Neuronal stem cell (in vitro differentiated cells): ENCODE measurements around the gene ZNF830.

Experiments used
- DNase-seq: peaks from one replicate; pipeline ENCODE4 v3.0.0-alpha.2; 2013; ENCODE audit warnings: low spot score
- H2AFZ ChIP-seq: one replicate; pipeline ENCODE4 v1.6.1; 2013; ENCODE audit warnings: mild to moderate bottlenecking, low read length, inconsistent platforms
- H2AK5ac ChIP-seq: 2 replicates; pipeline ENCODE4 v1.6.1; 2013; ENCODE audit warnings: low read depth, mild to moderate bottlenecking, inconsistent platforms, low read length, moderate library complexity, mixed read lengths
- H2BK120ac ChIP-seq: 2 replicates; pipeline ENCODE4 v1.6.1; 2013; ENCODE audit warnings: low read depth, mild to moderate bottlenecking, inconsistent platforms, low read length, moderate library complexity, mixed read lengths
- H2BK12ac ChIP-seq: one replicate; pipeline ENCODE4 v1.6.1; 2013; ENCODE audit warnings: low read length, inconsistent platforms
- H2BK15ac ChIP-seq: 2 replicates; pipeline ENCODE4 v1.6.1; 2013; ENCODE audit warnings: mild to moderate bottlenecking, low read length, inconsistent platforms, mixed read lengths
- H2BK5ac ChIP-seq: one replicate; pipeline ENCODE4 v1.6.1; 2013; ENCODE audit warnings: inconsistent platforms, mild to moderate bottlenecking, low read length, moderate library complexity
- H3K14ac ChIP-seq: one replicate; pipeline ENCODE4 v1.6.1; 2013; ENCODE audit warnings: low read length, inconsistent platforms
- H3K18ac ChIP-seq: 2 replicates; pipeline ENCODE4 v1.6.1; 2013; ENCODE audit warnings: low read length, inconsistent platforms
- H3K23ac ChIP-seq: 2 replicates; pipeline ENCODE4 v1.6.1; 2013; ENCODE audit warnings: low read depth, mild to moderate bottlenecking, mixed read lengths, low read length, inconsistent platforms; ENCODE audit not compliant: poor library complexity
- H3K27ac ChIP-seq: replicated peaks from 3 replicates; pipeline ENCODE4 v1.5.1; 2013; ENCODE audit warnings: low read length, inconsistent platforms
- H3K27me3 ChIP-seq, 3 experiments: 2 replicates each; pipeline ENCODE4 v1.6.1; 2013; ENCODE audit warnings: low read length in 3 of 3, mild to moderate bottlenecking in 2 of 3, inconsistent platforms in 1 of 3, low read depth in 1 of 3, mixed read lengths in 1 of 3, moderate library complexity in 1 of 3; ENCODE audit not compliant: control insufficient read depth in 3 of 3, insufficient read depth in 3 of 3
- H3K36me3 ChIP-seq, 2 donors: replicated peaks in 1 of 2; 2 replicates each; pipeline ENCODE4 v1.6.1; 2013; ENCODE audit warnings: low read length in 2 of 2; ENCODE audit not compliant: control insufficient read depth in 2 of 2, insufficient read depth in 2 of 2
- H3K4ac ChIP-seq: 2 replicates; pipeline ENCODE4 v1.6.1; 2013; ENCODE audit warnings: inconsistent platforms, mild to moderate bottlenecking, low read length, moderate library complexity
- H3K4me1 ChIP-seq, 2 donors: 1 replicate in 1 of 2; 2 replicates in 1 of 2; pipeline ENCODE4 v1.6.1; 2013; ENCODE audit warnings: low read length in 2 of 2, low read depth in 1 of 2; ENCODE audit not compliant: control insufficient read depth in 2 of 2, insufficient read depth in 1 of 2
- H3K4me2 ChIP-seq: one replicate; pipeline ENCODE4 v1.6.1; 2013; ENCODE audit warnings: mild to moderate bottlenecking, low read length, inconsistent platforms; ENCODE audit not compliant: insufficient read depth, poor library complexity, severe bottlenecking
- H3K4me3 ChIP-seq, 2 donors: 2 replicates each; pipeline ENCODE4 v1.5.1; 2013; ENCODE audit warnings: low read length in 2 of 2, mild to moderate bottlenecking in 2 of 2, inconsistent platforms in 1 of 2, moderate library complexity in 1 of 2
- H3K79me1 ChIP-seq: one replicate; pipeline ENCODE4 v1.6.1; 2013; ENCODE audit warnings: low read depth, mild to moderate bottlenecking, inconsistent platforms, low read length, moderate library complexity
- H3K9ac ChIP-seq: one replicate; pipeline ENCODE4 v1.6.1; 2013; ENCODE audit warnings: mild to moderate bottlenecking, low read depth, low read length, inconsistent platforms; ENCODE audit not compliant: poor library complexity
- H3K9me3 ChIP-seq, 2 donors: replicated peaks in 1 of 2; 2 replicates each; pipeline versions ENCODE3 to v1.6.1; 2013; ENCODE audit warnings: low read length in 2 of 2, mild to moderate bottlenecking in 2 of 2, inconsistent platforms in 1 of 2, low read depth in 1 of 2, mixed read lengths in 1 of 2, moderate library complexity in 1 of 2; ENCODE audit not compliant: control insufficient read depth in 2 of 2, insufficient read depth in 1 of 2
- H4K8ac ChIP-seq: one replicate; pipeline ENCODE4 v1.6.1; 2013; ENCODE audit warnings: low read depth, mild to moderate bottlenecking, inconsistent platforms, low read length, moderate library complexity
- H4K91ac ChIP-seq: one replicate; pipeline ENCODE4 v1.6.1; 2013; ENCODE audit warnings: low read length, low read depth, mild to moderate bottlenecking, inconsistent platforms; ENCODE audit not compliant: poor library complexity
- WGBS, 2 donors: extraction: QIAGEN DNeasy Blood & Tissue Kit; methylation state at CpG; one replicate each; pipeline ENCODE4 v1.1.7; 2013; ENCODE audit warnings: missing lambda C conversion rate in 2 of 2, mixed read lengths in 1 of 2; ENCODE audit not compliant: insufficient read length in 2 of 2, insufficient replicate concordance in 1 of 2; ENCODE audit errors: extremely low coverage in 2 of 2; 5-methylcytosine and 5-hydroxymethylcytosine counted together

The ZNF830 gene

DNA sequence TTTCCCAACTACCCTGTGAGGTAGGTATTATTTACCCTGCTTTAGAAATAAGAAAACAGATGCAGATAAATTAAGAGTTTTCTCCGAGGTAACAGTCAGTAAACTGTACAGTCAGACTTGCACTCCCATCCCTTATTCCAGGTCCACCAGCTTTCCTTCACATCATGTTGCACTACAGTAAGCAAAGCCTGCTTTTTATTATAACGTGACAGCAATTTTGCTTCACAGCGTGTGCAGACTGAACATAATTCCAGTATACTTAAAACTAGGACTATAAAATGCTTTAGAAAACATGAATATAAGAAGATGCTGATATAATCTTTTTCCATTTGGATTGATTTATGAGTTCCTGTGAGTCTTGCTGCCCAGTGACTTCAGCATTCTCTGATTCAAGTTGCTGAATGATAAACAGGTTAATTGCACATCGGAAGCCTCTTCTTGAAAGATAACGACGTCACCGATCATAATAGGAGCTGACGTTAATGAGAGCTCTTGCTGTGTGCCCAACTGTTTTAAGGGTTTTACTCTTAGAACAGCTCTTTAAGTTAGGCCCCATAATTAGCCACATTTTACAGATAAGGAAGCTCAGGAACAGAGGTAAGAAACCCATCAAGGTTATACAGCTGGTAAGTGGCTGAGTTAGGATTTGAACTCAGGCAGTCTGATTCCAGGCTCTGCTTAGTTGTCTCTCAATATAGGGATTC, 20.4 kb downstream of the ZNF830 start:
- peak overlapping the region; percentile 70 for H3K4me2 ChIP-seq
- H3K27ac ChIP-seq, result peak overlapping the region; percentile 88
- no peak overlapping the region for H2AK5ac ChIP-seq
- no peak overlapping the region for H2BK120ac ChIP-seq
- H3K9me3 ChIP-seq, result no peaks in the 10 kb centered on the region
- H4K91ac ChIP-seq, result no peak overlapping the region
- H2BK5ac ChIP-seq, result no peak overlapping the region
- H3K79me1 ChIP-seq, result no peaks in the 10 kb centered on the region
- H3K9ac ChIP-seq, result no peak overlapping the region
- no peak overlapping the region for H3K4ac ChIP-seq
- no peak for DNase-seq
- H3K27me3 ChIP-seq, result no peaks in the 10 kb centered on the region
- no peak overlapping the region for H2BK15ac ChIP-seq
- no peaks in the 10 kb centered on the region for H3K4me1 ChIP-seq
- no peak overlapping the region for H3K23ac ChIP-seq
- H3K36me3 ChIP-seq, result peaks cover 9 to 41% of the 10 kb centered on the region in 2 donors
- H3K18ac ChIP-seq, result no peak overlapping the region
- no CpG with 5 or more reads among the region's 8 CpGs for WGBS, 2 donors
- peak overlapping the region; percentile 95 for H2AFZ ChIP-seq
- peak overlapping the region; percentile 78 to 92 for H3K4me3 ChIP-seq
- H4K8ac ChIP-seq, result no peak overlapping the region
- no peak overlapping the region for H3K14ac ChIP-seq
- no peak overlapping the region for H2BK12ac ChIP-seq

- H3K36me3 ChIP-seq, result peaks cover 47 to 94% of the 10 kb centered on the region in 2 donors
- no peak for DNase-seq
- H3K4me1 ChIP-seq, result no peaks in the 10 kb centered on the region
- no peak overlapping the region for H3K4ac ChIP-seq
- H3K9me3 ChIP-seq, result no peaks in the 10 kb centered on the region
- H3K18ac ChIP-seq, result no peak overlapping the region
- H3K4me2 ChIP-seq, result no peak overlapping the region
- no peak overlapping the region for H2AK5ac ChIP-seq
- WGBS, 2 donors, result no CpG with 5 or more reads among the region's 2 CpGs
- H3K23ac ChIP-seq, result no peak overlapping the region
- H3K79me1 ChIP-seq, result no peaks in the 10 kb centered on the region
- H2BK15ac ChIP-seq, result no peak overlapping the region
- no peak overlapping the region for H3K27ac ChIP-seq
- no peak overlapping the region for H2BK12ac ChIP-seq
- no peak overlapping the region for H2BK5ac ChIP-seq
- H3K14ac ChIP-seq, result no peak overlapping the region
- H3K9ac ChIP-seq, result no peak overlapping the region
- no peak overlapping the region for H4K91ac ChIP-seq
- no peak overlapping the region for H2AFZ ChIP-seq
- no peak overlapping the region for H3K4me3 ChIP-seq
- H2BK120ac ChIP-seq, result no peak overlapping the region
- no peaks in the 10 kb centered on the region for H3K27me3 ChIP-seq
- H4K8ac ChIP-seq, result no peak overlapping the region
Observed at GRCh38 chr17:34987232-34987631, 25.9 kb downstream of the ZNF830 start.

GRCh38 chr17:34988644-34989043, 27.3 kb downstream of the ZNF830 start:
- Histone ChIP-seq H3K36me3 (peaks cover 49 to 97% of the 10 kb centered on the region in 2 donors), H4K8ac (no peak overlapping the region), H2BK12ac (no peak overlapping the region), H2BK5ac (no peak overlapping the region), H3K9me3 (no peaks in the 10 kb centered on the region), H3K4me3 (no peak overlapping the region), H4K91ac (no peak overlapping the region), H2AK5ac (no peak overlapping the region), H3K23ac (no peak overlapping the region), H3K14ac (no peak overlapping the region), H2BK15ac (no peak overlapping the region), H3K4me1 (no peaks in the 10 kb centered on the region), H3K27ac (no peak overlapping the region), H3K79me1 (no peaks in the 10 kb centered on the region), H3K4ac (no peak overlapping the region), H2BK120ac (no peak overlapping the region), H3K18ac (no peak overlapping the region), H3K4me2 (no peak overlapping the region), H2AFZ (no peak overlapping the region), H3K27me3 (no peaks in the 10 kb centered on the region), H3K9ac (no peak overlapping the region)
- DNase-seq, result no peak
- no CpG with 5 or more reads among the region's 2 CpGs for WGBS, 2 donors

DNA sequence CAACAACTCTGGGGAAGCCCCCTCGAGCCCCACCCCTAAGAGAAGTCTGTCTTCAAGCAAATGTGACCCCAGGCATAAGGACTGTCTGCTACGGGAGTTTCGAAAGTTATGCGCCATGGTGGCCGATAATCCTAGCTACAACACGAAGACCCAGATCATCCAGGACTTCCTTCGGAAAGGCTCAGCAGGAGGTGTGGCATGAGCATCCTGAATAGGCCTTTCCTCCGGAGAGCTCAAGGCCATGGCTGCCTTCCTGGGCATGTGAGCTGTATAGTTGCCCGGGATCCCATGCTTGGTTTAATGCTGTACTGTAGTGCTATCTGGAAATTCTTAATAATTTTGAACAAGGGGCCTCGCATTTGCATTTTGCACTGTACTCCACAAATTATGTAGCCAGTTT, 28.1 kb downstream of the ZNF830 start:
- Histone ChIP-seq H2BK15ac (no peak overlapping the region), H2BK5ac (no peak overlapping the region), H3K4me3 (no peak overlapping the region), H2AFZ (no peak overlapping the region), H4K8ac (no peak overlapping the region), H3K14ac (no peak overlapping the region), H3K27ac (no peak overlapping the region), H3K23ac (no peak overlapping the region), H3K9ac (no peak overlapping the region), H2BK120ac (no peak overlapping the region), H2BK12ac (no peak overlapping the region), H3K18ac (no peak overlapping the region), H3K36me3 (peaks cover 56 to 97% of the 10 kb centered on the region in 2 donors), H3K4me2 (no peak overlapping the region), H3K27me3 (no peaks in the 10 kb centered on the region), H3K4ac (no peak overlapping the region), H3K4me1 (no peaks in the 10 kb centered on the region), H4K91ac (no peak overlapping the region), H3K9me3 (no peaks in the 10 kb centered on the region), H3K79me1 (no peaks in the 10 kb centered on the region), H2AK5ac (no peak overlapping the region)
- no peak for DNase-seq
- WGBS, 2 donors, result no CpG with 5 or more reads among the region's 10 CpGs
